ENCODE results near the gene LAMB1.
"Not testable (repeated sequence)": the region's sequence is repeated elsewhere in the genome, so short reads cannot be mapped to it uniquely, and the experiment has no call there.

LAMB1 gene

GRCh38 chr7:107911981-107912380 lies 91.0 kb downstream of the LAMB1 start:
- no peak for DNase-seq

GRCh38 chr7:107909445-107909844 lies 93.5 kb downstream of the LAMB1 start:
- no peak for DNase-seq

GRCh38 chr7:107907790-107908189 lies 95.2 kb downstream of the LAMB1 start:
- peak; percentile 85 to 86 for DNase-seq

DNA sequence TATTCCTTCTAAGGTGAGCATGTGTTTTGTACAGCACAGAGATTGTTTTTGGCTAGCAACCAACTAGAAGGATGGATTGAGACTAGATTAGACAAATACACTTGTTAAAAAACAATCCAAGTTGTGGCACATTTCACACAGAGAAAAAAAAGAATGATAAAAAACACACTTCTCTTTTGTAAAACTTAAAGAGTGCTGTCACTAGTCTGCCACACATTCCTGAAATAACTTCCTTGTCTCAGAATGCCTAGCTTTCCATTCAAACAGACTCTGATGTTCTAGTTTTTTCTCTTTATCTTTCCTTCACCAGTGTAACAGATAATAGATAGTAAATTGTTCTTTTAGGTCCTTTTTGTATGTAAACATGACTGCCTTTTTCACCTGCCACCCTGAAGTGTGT lies 100.6 kb downstream of the LAMB1 start:
- no peak for DNase-seq

DNA sequence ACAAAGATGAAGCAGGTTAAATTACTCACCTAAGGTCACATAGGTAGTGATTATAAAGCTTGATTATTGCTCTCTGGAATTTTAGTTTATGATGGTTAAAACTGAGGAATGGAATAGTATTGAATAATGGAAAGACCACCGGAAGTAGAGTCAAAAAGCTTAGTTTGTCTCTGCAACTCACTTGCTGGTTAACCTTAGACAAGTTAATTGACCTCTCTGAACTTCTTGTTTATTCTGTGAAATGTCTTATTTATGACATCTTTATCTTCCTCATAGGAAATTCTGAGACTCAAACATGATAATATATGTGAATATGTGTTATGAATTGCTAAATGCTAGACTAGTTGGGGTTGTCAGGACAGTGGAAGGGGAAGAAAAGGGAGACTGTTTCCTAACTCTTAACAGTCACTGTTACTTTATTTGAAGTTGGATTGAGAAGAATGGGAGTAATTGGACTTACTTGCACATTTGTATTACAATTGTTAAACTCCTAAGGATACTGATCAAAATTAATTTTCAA lies 102.4 kb downstream of the LAMB1 start:
- peak; percentile 58 to 70 for DNase-seq

DNA sequence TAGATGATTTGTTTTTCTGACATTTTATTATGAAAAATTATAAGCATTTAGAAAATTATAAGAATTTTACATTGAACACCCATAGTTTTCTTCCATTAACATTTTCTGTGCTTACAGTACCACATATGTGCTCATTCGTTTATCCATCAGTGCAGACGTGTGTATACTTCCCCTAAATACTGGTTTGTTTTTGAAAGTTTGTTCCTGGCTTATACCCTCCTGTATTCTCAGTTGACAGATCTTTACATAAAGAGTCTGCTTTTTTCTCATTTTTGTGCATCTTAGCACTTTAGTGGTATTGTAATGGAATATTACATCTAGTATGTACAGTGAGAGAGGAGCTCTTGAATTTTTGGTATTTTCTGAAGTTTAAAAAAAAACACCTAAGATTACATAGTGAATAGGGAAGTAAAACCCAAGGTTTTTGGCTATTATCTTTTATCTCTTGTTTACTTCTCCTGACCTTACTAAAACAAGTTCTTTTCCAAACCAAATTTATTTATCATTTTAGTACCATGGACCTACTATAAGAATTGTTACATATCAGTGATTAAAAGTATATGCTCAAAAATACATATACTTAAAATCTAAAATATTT lies 103.9 kb downstream of the LAMB1 start:
- no peak for DNase-seq

- DNase-seq = not testable (repeated sequence)
Measured at GRCh38 chr7:107892367-107892741, 110.6 kb downstream of the LAMB1 start.

DNA sequence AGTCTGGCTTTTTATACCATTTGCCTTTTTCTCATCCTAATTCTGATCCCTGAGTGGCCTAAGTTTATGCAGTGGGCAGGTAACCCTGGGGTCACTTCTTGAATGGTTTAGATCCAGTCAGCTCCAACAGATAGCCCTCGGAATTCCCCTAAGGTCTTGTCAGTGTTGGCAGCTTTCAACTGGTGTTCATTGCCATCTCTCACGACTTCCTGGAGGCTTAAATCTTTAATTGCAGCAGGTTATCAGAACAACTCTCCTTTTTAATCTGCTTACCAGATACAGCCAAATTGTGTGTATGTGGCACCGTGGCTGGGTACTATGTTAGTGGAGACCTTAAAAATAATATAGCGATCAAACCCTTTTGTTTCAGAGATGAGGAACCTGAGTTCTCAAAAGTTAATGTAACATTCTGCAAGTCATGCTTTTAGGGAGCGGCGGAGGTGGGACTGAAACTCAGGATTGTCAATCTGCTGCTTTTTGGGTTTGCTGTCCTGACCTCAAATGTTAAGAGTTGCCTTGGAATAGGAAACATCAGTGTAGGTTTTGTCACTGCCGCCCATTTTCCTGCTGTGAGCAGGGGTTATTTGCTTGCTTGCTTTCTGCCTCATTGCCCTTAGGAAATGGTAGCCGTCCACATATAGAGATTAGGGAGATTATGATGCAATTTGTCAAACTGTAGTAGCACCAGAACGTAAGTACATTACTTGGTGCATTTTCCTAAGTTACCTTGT lies 111.2 kb downstream of the LAMB1 start:
- DNase-seq = peak; percentile 39 to 61

GRCh38 chr7:107890962-107891635 lies 111.9 kb downstream of the LAMB1 start, which contains the start of gene DLD:
Gene DLD, plus strand, starts transcription at chr7:107891183. Its CDS starts 68 bp downstream, at chr7:107891251.
- DNase-seq = peak; percentile 90 to 93

GRCh38 chr7:107890493-107890961 lies 112.4 kb downstream of the LAMB1 start:
- no peak for DNase-seq

GRCh38 chr7:107889992-107890391 lies 113.0 kb downstream of the LAMB1 start:
- DNase-seq = no peak

DNA sequence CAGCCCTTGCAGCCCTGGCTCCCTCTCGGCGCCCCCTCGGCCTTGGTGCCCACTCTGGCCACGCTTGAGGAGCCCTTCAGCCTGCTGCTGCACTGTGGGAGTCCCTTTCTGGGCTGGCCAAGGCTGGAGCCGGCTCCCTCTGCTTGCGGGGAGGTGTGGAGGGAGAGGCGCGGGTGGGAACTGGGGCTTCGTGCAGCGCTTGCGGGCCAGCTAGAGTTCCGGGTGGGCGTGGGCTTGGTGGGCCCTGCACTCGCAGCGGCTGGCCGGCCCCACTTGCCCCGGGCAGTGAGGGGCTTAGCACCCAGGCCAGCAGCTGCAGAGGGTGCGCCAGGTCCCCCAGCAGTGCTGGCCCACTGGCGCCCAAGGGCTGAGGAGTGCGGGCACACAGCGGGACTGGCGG lies 115.1 kb downstream of the LAMB1 start:
- DNase-seq = not testable (repeated sequence)

GRCh38 chr7:107884066-107884818 lies 118.7 kb downstream of the LAMB1 start:
- no peak for DNase-seq

DNA sequence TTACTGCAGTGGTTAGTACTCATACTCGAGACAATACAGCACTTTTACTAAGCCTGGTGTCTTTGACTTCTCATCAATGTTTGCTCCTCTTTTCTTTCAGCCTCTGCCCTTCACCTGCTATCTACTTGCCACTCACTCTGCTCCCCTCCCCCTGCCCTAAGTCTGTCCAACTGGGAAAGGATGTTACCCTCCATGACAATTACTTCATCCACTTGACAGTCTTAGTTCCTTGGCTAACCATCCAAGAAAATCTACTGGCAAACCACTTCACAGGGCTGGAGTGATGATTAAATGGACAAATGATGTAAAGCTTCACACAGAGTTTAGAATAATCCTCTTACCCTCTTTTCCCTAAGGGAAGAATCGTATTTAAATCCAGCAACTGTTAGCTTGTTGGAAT lies 120.2 kb downstream of the LAMB1 start:
- DNase-seq = no peak

GRCh38 chr7:107879400-107880035 lies 123.4 kb downstream of the LAMB1 start:
- DNase-seq = peak; percentile 47 to 66

GRCh38 chr7:107878636-107879035 lies 124.3 kb downstream of the LAMB1 start:
- no peak for DNase-seq

DNA sequence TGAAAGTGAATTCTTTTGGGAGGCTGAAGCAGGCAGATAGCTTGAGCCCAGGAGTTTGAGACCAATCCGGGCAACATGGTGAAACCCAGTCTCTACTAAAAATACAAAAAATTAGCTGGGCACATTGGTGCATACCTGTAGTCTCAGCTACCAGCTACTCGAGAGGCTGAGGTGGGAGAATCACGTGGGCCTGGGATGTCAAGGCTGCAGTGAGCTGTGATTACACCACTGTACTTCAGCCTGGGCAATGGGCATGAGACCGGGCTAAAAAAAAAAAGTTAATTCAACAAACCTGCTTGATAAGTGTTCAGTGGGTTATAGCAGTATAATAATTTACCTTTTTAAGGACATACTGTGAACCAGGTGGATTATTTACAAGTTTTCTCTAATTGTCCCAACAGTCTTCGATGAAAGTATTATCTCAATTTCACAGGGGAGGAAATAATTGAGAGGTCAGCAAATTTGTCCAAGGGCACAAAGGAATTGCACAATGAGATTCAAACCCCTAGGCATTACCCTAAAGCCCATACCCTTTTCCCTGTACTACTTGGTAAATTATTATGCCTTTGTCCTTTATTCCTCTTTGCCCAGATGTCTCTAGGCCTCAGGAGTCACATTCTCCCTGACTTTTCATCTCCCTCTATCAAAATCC lies 125.1 kb downstream of the LAMB1 start:
- DNase-seq = no peak

GRCh38 chr7:107876916-107877315 lies 126.0 kb downstream of the LAMB1 start:
- no peak for DNase-seq

GRCh38 chr7:107874605-107875446 lies 128.1 kb downstream of the LAMB1 start:
- DNase-seq = peak; percentile 42 to 84

DNA sequence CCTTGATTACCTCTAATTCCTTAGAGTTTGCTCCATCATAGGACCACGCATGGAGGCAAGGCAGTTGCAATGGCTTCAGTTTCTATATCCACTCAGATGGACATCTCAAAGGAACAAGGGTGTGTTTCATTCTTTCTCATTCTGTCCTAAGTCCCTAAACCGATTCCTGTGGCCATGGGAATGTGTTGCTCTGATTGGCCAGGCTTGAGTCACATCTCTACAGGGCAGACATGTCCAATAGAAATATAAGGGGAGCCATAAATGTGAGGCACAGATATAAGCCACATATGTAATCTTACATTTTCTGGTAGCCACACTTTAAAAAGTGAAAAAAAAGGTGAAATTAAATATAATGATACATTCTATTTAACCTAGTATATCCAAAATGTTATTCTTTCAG lies 128.8 kb downstream of the LAMB1 start:
- no peak for DNase-seq

All from inflammatory macrophage treated with lipopolysaccharide for 1 hour (primary cell).